Neural cell (in vitro differentiated cells): ENCODE results near the gene ZNF570. TPM values are rescaled to one million over a fixed set of nuclear protein-coding genes. Genes with fewer than 3 reads are reported as not detected.

Experiments used
- H2AFZ ChIP-seq: fragments of 200-600, 300-800 bp; sonication (generic), shearing (Covaris generic); 2 replicates; pipeline ENCODE4 v1.6.0; 2014; ENCODE audit warnings: low read depth, mild to moderate bottlenecking, antibody characterized with exemption, low read length, moderate library complexity
- H3F3A ChIP-seq: fragments of 200-600 bp; shearing (Covaris generic); 2 replicates; pipeline ENCODE4 v1.6.1; 2016; ENCODE audit warnings: mild to moderate bottlenecking, moderate library complexity, mixed read lengths, antibody characterized with exemption, low read length; ENCODE audit not compliant: insufficient read depth, poor library complexity, severe bottlenecking
- H3K27ac ChIP-seq: fragments of 200-600, 300-800 bp; sonication (generic), shearing (Covaris generic); 2 replicates; pipeline ENCODE4 v1.5.1; 2014; ENCODE audit warnings: mild to moderate bottlenecking, low read length, moderate library complexity
- H3K27me3 ChIP-seq: fragments of 300-800, 200-600 bp; sonication (generic), shearing (Covaris generic); 2 replicates; pipeline ENCODE4 v1.6.0; 2014; ENCODE audit warnings: mild to moderate bottlenecking, low read depth, low read length, moderate library complexity; ENCODE audit not compliant: insufficient read depth
- H3K36me3 ChIP-seq: fragments of 300-800, 200-600 bp; sonication (generic), shearing (Covaris generic); 2 replicates; pipeline ENCODE4 v1.5.1; 2014; ENCODE audit warnings: mild to moderate bottlenecking, antibody characterized with exemption, low read length, moderate library complexity; ENCODE audit not compliant: insufficient read depth
- H3K4me2 ChIP-seq: fragments of 300-800, 200-600 bp; sonication (generic), shearing (Covaris generic); 2 replicates; pipeline ENCODE4 v1.6.0; 2014; ENCODE audit warnings: mild to moderate bottlenecking, low read length
- H3K4me3 ChIP-seq: fragments of 300-800, 200-600 bp; sonication (generic), shearing (Covaris generic); 2 replicates; pipeline ENCODE4 v1.5.1; 2014; ENCODE audit warnings: mild to moderate bottlenecking, low read length, moderate library complexity
- H3K79me2 ChIP-seq: fragments of 200-600 bp; shearing (Covaris generic); replicated peaks from 2 replicates; pipeline ENCODE4 v1.6.0; 2014; ENCODE audit warnings: mild to moderate bottlenecking, low read length, moderate library complexity; ENCODE audit not compliant: insufficient read depth
- H3K9ac ChIP-seq: fragments of 300-800, 200-600 bp; sonication (generic), shearing (Covaris generic); 2 replicates; pipeline ENCODE4 v1.6.1; 2016; ENCODE audit warnings: mild to moderate bottlenecking, low read length, mixed read lengths
- H3K9me2 ChIP-seq: fragments of 200-600 bp; shearing (Covaris generic); 2 replicates; pipeline ENCODE4 v1.6.1; 2016; ENCODE audit warnings: mild to moderate bottlenecking, low read length, mixed read lengths; ENCODE audit not compliant: insufficient read depth
- H3K9me3 ChIP-seq: fragments of 200-600, 300-800 bp; sonication (generic), shearing (Covaris generic); 2 replicates; pipeline ENCODE4 v1.6.1; 2016; ENCODE audit warnings: mild to moderate bottlenecking, mixed run types, low read length, moderate library complexity, mixed read lengths
- H4K20me1 ChIP-seq: fragments of 200-600 bp; shearing (Covaris generic); 2 replicates; pipeline ENCODE4 v1.6.1; 2016; ENCODE audit warnings: mild to moderate bottlenecking, mixed run types; ENCODE audit not compliant: insufficient read depth
- CTCF ChIP-seq: fragments of 450-650 bp; IDR thresholded peaks from 2 replicates; pipeline ENCODE4 v1.5.1; 2014; ENCODE audit warnings: antibody characterized with exemption, mild to moderate bottlenecking, moderate library complexity; ENCODE audit not compliant: poor library complexity, severe bottlenecking
- EP300 ChIP-seq: fragments of 450-650 bp; conservative IDR thresholded peaks from 2 replicates; pipeline ENCODE4 v1.6.1; 2014; ENCODE audit warnings: antibody characterized with exemption, mild to moderate bottlenecking, moderate library complexity; ENCODE audit not compliant: poor library complexity, severe bottlenecking
- EZH2 ChIP-seq: fragments of 200-600, 300-800 bp; shearing (Covaris generic), sonication (generic); IDR thresholded peaks from 2 replicates; pipeline ENCODE4 v1.6.1; 2014; ENCODE audit warnings: antibody characterized with exemption, low read length, borderline replicate concordance, mild to moderate bottlenecking; ENCODE audit not compliant: insufficient read depth, poor library complexity, severe bottlenecking
- MXI1 ChIP-seq: fragments of 450-650 bp; conservative IDR thresholded peaks from 2 replicates; pipeline ENCODE4 v1.6.1; 2014; ENCODE audit warnings: antibody characterized with exemption, mild to moderate bottlenecking; ENCODE audit not compliant: poor library complexity, severe bottlenecking
- POLR2AphosphoS5 ChIP-seq: IDR thresholded peaks from 2 replicates; pipeline ENCODE4 v1.6.1; 2012
- RAD21 ChIP-seq: fragments of 450-650 bp; conservative IDR thresholded peaks from 2 replicates; pipeline ENCODE4 v1.6.1; 2014; ENCODE audit warnings: antibody characterized with exemption, mild to moderate bottlenecking, moderate library complexity
- SMC3 ChIP-seq: fragments of 450-650 bp; conservative IDR thresholded peaks from 2 replicates; pipeline ENCODE4 v1.6.1; 2014; ENCODE audit warnings: antibody characterized with exemption, mild to moderate bottlenecking, moderate library complexity; ENCODE audit not compliant: poor library complexity
- TAF1 ChIP-seq: IDR thresholded peaks from 2 replicates; pipeline ENCODE4 v1.6.1; 2012; ENCODE audit warnings: low read depth
- polyA plus RNA-seq: library from polyadenylated mRNA; depleted of rRNA; stranded (reverse); fragments of >200 nt; gene quantifications from 2 replicates; pipeline ENCODE4 v1.2.3, GENCODE V29; 2014
- TF ChIP-seq, protein P1 (sequence below): IDR thresholded peaks from 2 replicates; pipeline ENCODE4 v1.6.1; 2012; ENCODE audit warnings: borderline replicate concordance

The ZNF570 gene
- polyA plus RNA-seq, 1 donor from 2014 or later = 21.4 TPM

DNA sequence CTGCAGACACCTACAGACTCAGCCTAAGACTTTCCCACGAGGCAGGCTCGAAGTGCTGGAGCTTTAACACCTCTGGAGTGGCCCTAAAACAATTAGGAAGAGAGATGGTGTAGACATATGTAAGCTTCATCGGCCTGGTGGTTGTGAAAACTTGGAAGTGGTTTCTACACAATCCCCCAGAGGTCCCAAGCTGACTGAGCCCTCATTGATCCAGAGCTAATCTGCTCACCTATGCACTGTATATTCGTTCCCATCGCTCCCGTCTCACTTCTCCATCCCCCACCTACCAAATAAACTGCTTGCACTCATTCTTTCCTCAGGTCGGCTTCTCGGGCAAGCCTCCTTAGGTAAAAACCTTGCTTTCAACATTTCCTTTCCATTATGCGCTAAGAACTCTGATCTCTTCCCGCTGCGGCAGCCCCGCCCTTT is 36.8 kb downstream of the ZNF570 start:
- Histone ChIP-seq H3K4me3 (peak overlapping the region; percentile 78), H3K27ac (peak overlapping the region; percentile 99), H3K79me2 (peaks cover 14% of the 10 kb centered on the region), H3K27me3 (no peaks in the 10 kb centered on the region), H3K9me2 (no peaks in the 10 kb centered on the region), H3K9ac (peak overlapping the region; percentile 94), H3K4me2 (peak overlapping the region; percentile 74), H3F3A (peaks cover 5% of the 10 kb centered on the region), H4K20me1 (no peaks in the 10 kb centered on the region), H3K36me3 (no peaks in the 10 kb centered on the region), H3K9me3 (no peaks in the 10 kb centered on the region), H2AFZ (peak overlapping the region; percentile 79)
- TF ChIP-seq POLR2AphosphoS5 (no peak), RAD21 (no peak), EZH2 (no peak), SMC3 (no peak), MXI1 (no peak), EP300 (no peak), TAF1 (no peak), CTCF (no peak)
- TF ChIP-seq, protein P1, sequence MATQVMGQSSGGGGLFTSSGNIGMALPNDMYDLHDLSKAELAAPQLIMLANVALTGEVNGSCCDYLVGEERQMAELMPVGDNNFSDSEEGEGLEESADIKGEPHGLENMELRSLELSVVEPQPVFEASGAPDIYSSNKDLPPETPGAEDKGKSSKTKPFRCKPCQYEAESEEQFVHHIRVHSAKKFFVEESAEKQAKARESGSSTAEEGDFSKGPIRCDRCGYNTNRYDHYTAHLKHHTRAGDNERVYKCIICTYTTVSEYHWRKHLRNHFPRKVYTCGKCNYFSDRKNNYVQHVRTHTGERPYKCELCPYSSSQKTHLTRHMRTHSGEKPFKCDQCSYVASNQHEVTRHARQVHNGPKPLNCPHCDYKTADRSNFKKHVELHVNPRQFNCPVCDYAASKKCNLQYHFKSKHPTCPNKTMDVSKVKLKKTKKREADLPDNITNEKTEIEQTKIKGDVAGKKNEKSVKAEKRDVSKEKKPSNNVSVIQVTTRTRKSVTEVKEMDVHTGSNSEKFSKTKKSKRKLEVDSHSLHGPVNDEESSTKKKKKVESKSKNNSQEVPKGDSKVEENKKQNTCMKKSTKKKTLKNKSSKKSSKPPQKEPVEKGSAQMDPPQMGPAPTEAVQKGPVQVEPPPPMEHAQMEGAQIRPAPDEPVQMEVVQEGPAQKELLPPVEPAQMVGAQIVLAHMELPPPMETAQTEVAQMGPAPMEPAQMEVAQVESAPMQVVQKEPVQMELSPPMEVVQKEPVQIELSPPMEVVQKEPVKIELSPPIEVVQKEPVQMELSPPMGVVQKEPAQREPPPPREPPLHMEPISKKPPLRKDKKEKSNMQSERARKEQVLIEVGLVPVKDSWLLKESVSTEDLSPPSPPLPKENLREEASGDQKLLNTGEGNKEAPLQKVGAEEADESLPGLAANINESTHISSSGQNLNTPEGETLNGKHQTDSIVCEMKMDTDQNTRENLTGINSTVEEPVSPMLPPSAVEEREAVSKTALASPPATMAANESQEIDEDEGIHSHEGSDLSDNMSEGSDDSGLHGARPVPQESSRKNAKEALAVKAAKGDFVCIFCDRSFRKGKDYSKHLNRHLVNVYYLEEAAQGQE = no peak

GRCh38 chr19:37506387-37507166 is 37.4 kb downstream of the ZNF570 start, which contains the start of gene ZNF793:
ZNF793 (plus strand) TSS chr19:37506939; CDS start chr19:37523440, 16,501 bp downstream.
- no peaks in the 10 kb centered on the region for H3K36me3 ChIP-seq
- H2AFZ ChIP-seq = peak within 1 kb of the TSS; percentile 79
- peaks cover 14% of the 10 kb centered on the region for H3K79me2 ChIP-seq
- peaks cover 5% of the 10 kb centered on the region for H3F3A ChIP-seq
- no peaks in the 10 kb centered on the region for H3K27me3 ChIP-seq
- peak within 1 kb of the TSS; percentile 77 for H3K4me2 ChIP-seq
- peak within 1 kb of the TSS; percentile 99 for H3K27ac ChIP-seq
- H4K20me1 ChIP-seq = no peaks in the 10 kb centered on the region
- H3K4me3 ChIP-seq = peak within 1 kb of the TSS; percentile 78
- peak within 1 kb of the TSS; percentile 94 for H3K9ac ChIP-seq
- H3K9me3 ChIP-seq = no peaks in the 10 kb centered on the region
- TF ChIP-seq RAD21 (peak; percentile 38), SMC3 (peak; percentile 36), MXI1 (peak; percentile 79), EZH2 (no peak), POLR2AphosphoS5 (peak; percentile 93), EP300 (peak; percentile 46), TAF1 (peak; percentile 92), CTCF (peak; percentile 21)
- TF ChIP-seq, protein P1 = peak; percentile 93
- H3K9me2 ChIP-seq = no peaks in the 10 kb centered on the region
